Gastroesophageal sphincter (tissue), 4 donors: ENCODE measurements around the gene SETBP1. TPM values are rescaled to one million over a fixed set of nuclear protein-coding genes. Genes with fewer than 3 reads are reported as not detected.

Experiments
- ATAC-seq: fragments of 150-250 bp; one replicate; pipeline ENCODE4 v1.9.1; 2016; ENCODE audit warnings: mild to moderate bottlenecking, moderate library complexity
- H3K27ac ChIP-seq, 4 donors: fragments of 200-600 bp; sonication (generic) in 3 of 4; 1 replicate in 3 of 4; 2 replicates in 1 of 4; pipeline ENCODE4 v1.5.1; 2016 to 2019
- H3K27me3 ChIP-seq: fragments of 200-600 bp; sonication (generic); one replicate; pipeline ENCODE4 v1.5.1; 2019
- H3K36me3 ChIP-seq, 2 donors: fragments of 200-600 bp; sonication (generic); one replicate each; pipeline ENCODE4 v1.5.1; 2019; ENCODE audit warnings: control low read depth in 1 of 2
- H3K4me1 ChIP-seq, 3 donors: fragments of 200-600 bp; sonication (generic); 1 replicate in 2 of 3; 2 replicates in 1 of 3; pipeline ENCODE4 v1.5.1; 2016 to 2019; ENCODE audit warnings: control low read depth in 2 of 3
- H3K4me3 ChIP-seq, 2 donors: fragments of 200-600 bp; sonication (generic); one replicate each; pipeline ENCODE4 v1.5.1; 2019; ENCODE audit warnings: mild to moderate bottlenecking in 1 of 2, moderate library complexity in 1 of 2
- H3K9me3 ChIP-seq, 3 donors: fragments of 200-600 bp; sonication (generic); one replicate each; pipeline ENCODE4 v1.5.1; 2017 to 2019; ENCODE audit warnings: control low read depth in 2 of 3
- CTCF ChIP-seq, 4 experiments: fragments of 200-600 bp in 2 of 4; fragments of 450-650 bp in 2 of 4; sonication (generic) in 1 of 4; IDR thresholded peaks; one replicate each; pipeline ENCODE4 v1.5.1; 2017 to 2019; ENCODE audit warnings: antibody characterized with exemption in 4 of 4, mild to moderate bottlenecking in 2 of 4, moderate library complexity in 2 of 4
- EP300 ChIP-seq: sonication (generic); formaldehyde crosslinking; IDR thresholded peaks from one replicate; pipeline ENCODE4 v1.6.1; 2017; ENCODE audit warnings: antibody characterized with exemption, mild to moderate bottlenecking
- POLR2A ChIP-seq, 2 donors: fragments of 450-650 bp; IDR thresholded peaks; one replicate each; pipeline ENCODE4 v1.6.1; 2017; ENCODE audit warnings: antibody characterized with exemption in 2 of 2, mild to moderate bottlenecking in 2 of 2, moderate library complexity in 1 of 2
- POLR2AphosphoS5 ChIP-seq: sonication (generic); formaldehyde crosslinking; IDR thresholded peaks from one replicate; pipeline ENCODE4 v1.6.1; 2017; ENCODE audit warnings: antibody characterized with exemption
- whole genome bisulfite sequencing, 2 donors: methylation state at CpG; one replicate each; pipeline ENCODE4 v1.1.5; 2018; ENCODE audit warnings: low coverage in 1 of 2; 5-methylcytosine and 5-hydroxymethylcytosine counted together
- total RNA-seq, 4 donors: library from RNA; depleted of rRNA; stranded (reverse); fragments of >200 nt; gene quantifications; one replicate each; pipeline ENCODE4 v1.1.0, GENCODE V29; 2016

SETBP1 gene
- total RNA-seq, 4 donors from 2014 or later, result 42.5 to 87.6 (median 67.8) TPM

GRCh38 chr18:44857081-44857480 lies 176.4 kb downstream of the SETBP1 start:
- ATAC-seq, result no peak
- no peaks in the 10 kb centered on the region for H3K27me3 ChIP-seq
- no peaks in the 10 kb centered on the region for H3K36me3 ChIP-seq
- H3K4me3 ChIP-seq, result no peak overlapping the region
- H3K4me1 ChIP-seq, result peaks cover 0 to 44% (median 17%) of the 10 kb centered on the region in 3 donors
- WGBS, 2 donors, result 89 to 100% methylated on average over 1 to 2 of the region's 2 CpGs
- no peaks in the 10 kb centered on the region for H3K9me3 ChIP-seq
- no peak overlapping the region for H3K27ac ChIP-seq
- no peak for TF ChIP-seq CTCF (IDR thresholded peaks at IDR 0.05)
- no peak for TF ChIP-seq EP300
- no peak for TF ChIP-seq POLR2AphosphoS5

GRCh38 chr18:44857744-44858491 lies 177.2 kb downstream of the SETBP1 start:
- H3K27ac ChIP-seq, result peak overlapping the region in 1 of 4 donors; percentile 29
- ATAC-seq, result no peak

GRCh38 chr18:44859263-44859662 lies 178.6 kb downstream of the SETBP1 start:
- Histone ChIP-seq H3K9me3 (no peaks in the 10 kb centered on the region), H3K27ac (peak overlapping the region in 1 of 4 donors; percentile 27), H3K27me3 (no peaks in the 10 kb centered on the region), H3K4me3 (no peak overlapping the region), H3K4me1 (peaks cover 2 to 33% (median 8%) of the 10 kb centered on the region in 3 donors), H3K36me3 (no peaks in the 10 kb centered on the region)
- no peak for TF ChIP-seq EP300
- ATAC-seq, result no peak

More at GRCh38 chr18:44857744-44858491, 177.2 kb downstream of the SETBP1 start:
- TF ChIP-seq CTCF (IDR thresholded peaks at IDR 0.05) (no peak), EP300 (no peak), POLR2A (IDR thresholded peaks at IDR 0.05) (no peak), POLR2AphosphoS5 (no peak)
- H3K4me1 ChIP-seq, result peaks cover 2 to 35% (median 11%) of the 10 kb centered on the region in 3 donors
- H3K27me3 ChIP-seq, result no peaks in the 10 kb centered on the region
- WGBS, 2 donors, result 47 to 48% methylated on average over 4 to 5 of the region's 5 CpGs
- H3K9me3 ChIP-seq, result no peaks in the 10 kb centered on the region
- H3K36me3 ChIP-seq, result no peaks in the 10 kb centered on the region
- H3K4me3 ChIP-seq, result no peak overlapping the region

GRCh38 chr18:44859751-44860439 lies 179.2 kb downstream of the SETBP1 start:
- WGBS, 2 donors, result 37% methylated on average over 6 of the region's 6 CpGs

More at GRCh38 chr18:44859751-44860439, 179.2 kb downstream of the SETBP1 start:
- Histone ChIP-seq H3K27ac (peak overlapping the region in 3 of 4 donors; percentile 23 to 38 (median 27)), H3K4me3 (no peak overlapping the region), H3K4me1 (peaks cover 2 to 39% (median 8%) of the 10 kb centered on the region in 3 donors), H3K9me3 (no peaks in the 10 kb centered on the region), H3K36me3 (no peaks in the 10 kb centered on the region), H3K27me3 (no peaks in the 10 kb centered on the region)
- peak; percentile 7 for ATAC-seq
- TF ChIP-seq POLR2A (IDR thresholded peaks at IDR 0.05) (no peak), CTCF (IDR thresholded peaks at IDR 0.05) (no peak), POLR2AphosphoS5 (no peak), EP300 (no peak)
